ENCODE data around the gene IL22RA2.
"Not testable (repeated sequence)": the region's sequence is repeated elsewhere in the genome, so short reads cannot be mapped to it uniquely, and the experiment has no call there.

IL22RA2 gene

DNA sequence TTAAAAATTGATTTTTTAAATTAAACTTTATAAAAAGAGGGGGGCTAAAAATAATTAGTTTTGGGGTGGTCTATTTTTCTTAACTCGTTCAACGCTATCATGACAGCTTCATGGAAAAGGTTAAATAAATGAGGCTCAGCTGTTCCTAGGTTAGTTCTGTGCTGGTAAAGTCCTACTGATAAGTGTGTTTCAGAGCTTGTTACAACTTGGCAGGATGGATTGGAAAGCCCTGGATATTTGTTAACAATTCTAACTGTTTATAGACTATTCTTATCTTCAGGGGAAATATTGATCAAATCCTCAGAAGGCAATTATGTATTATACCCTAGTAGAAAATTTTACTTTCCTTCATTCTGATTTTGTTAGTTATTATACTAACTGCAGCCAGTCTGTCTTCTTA, 50.4 kb downstream of the IL22RA2 start:
- no peak for DNase-seq (ENCODE audit: low read depth)

- no peak for DNase-seq (ENCODE audit: low read depth)
These were observed 50.8 kb downstream of the IL22RA2 start for GRCh38 chr6:137122612-137123011.

DNA sequence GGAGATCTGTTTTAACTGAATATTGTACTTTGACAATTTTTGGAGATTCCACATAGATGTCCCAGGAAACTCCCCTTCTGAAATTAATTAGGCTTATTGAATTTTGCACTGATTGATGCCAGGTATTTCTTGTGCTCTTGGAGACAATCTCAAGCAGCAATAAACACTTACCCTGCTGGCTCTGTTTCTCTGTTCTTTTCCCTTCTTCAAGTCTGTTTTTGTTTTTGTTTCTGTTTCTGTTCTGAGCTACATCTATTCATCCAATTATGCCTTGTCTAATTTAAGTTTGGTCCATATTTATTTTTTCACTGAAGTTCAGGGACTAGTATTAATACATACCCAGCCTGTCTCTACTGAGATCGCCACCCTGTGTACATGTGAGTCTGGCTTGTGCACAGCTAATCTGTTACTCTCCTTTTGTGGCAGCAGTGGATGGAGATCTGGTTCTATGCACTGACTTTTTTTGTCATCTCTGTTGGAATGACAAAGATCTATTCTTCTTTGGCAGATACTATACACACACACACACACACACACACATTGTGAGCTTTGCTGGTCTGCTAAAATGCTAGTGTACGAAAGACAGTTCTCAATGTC, 51.9 kb downstream of the IL22RA2 start:
- DNase-seq (ENCODE audit: low read depth), result no peak

DNA sequence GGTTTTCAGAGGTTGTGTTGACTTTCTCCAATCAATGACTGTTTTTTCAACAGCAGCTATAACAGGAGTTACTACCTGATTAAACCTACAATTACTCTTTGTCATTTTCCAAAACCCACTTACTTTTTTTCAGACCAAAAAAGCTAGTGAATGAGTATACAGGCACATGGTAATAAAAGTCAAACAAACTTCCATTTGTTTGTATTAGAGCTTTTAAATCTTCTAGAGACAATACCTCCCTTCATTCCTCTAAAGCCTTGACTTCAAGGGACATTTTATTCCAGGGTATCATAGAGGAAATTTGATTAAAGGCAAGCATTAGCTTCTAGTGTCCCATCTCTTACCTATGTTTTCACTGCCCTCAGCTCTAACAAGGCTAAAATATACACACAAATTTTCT, 52.7 kb downstream of the IL22RA2 start:
- DNase-seq (ENCODE audit: low read depth), result no peak

DNA sequence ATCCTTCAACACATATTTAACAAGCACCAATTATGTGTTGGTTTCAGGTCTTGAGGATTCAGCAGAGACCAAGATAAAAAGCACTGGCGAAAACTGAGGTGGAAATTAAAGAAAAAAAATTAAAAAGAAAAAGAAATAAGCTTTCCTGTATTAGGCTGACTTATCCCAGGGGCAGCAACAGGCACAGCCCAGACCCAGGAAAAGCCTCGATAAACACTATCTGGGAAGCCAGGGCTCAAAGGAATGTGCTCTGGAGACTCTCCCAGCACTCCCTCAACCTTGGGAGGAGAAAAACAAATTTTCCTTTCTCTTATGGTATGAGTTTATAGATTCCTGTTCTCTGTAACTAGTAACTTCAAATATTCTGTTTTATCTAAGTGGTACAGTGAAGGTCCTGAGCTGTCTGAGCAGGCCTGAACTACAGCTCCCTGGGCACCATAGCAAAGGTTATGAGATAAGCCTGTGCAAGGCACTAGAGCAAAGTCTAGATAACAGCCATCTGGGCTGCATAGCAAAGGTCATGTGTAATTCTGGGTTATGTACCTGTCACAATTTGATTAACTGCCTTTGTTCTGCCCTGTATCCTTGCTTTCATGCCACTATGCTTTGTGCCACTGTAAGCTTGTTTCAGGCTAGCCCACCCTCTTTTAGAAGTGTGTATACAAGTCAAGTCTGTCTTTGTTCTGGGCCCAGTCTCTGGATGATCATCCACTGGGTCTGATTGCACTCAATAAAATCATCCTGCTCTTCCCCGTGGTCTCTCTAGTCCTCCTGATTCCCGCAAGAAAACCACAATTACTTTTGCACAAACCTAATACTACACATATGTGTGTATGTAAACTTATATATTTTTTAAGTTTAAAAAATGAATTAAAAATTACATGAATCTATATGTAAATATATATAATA, 54.0 kb downstream of the IL22RA2 start:
- no peak for DNase-seq (ENCODE audit: low read depth)

GRCh38 chr6:137117581-137117980, 55.9 kb downstream of the IL22RA2 start:
- DNase-seq (ENCODE audit: low read depth), result no peak

DNA sequence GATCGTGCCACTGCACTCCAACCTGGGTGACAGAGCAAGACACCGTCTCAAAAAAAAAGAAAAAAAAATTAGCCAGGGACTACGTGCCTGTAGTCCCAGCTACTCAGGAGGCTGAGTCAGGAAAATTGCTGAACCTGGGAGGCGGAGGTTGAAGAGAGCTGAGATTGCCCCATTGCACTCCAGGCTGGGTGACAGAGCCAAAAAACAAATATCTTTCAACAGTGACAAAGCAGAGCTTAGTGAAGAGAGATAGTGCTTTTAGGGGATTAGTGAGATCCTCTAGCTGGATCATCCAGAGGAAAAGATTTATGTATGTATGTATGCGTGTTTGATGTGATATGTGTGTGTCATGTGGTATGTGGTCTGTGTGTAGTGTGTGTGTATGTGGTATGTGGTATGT, 56.6 kb downstream of the IL22RA2 start:
- DNase-seq (ENCODE audit: low read depth), result no peak

- DNase-seq (ENCODE audit: low read depth), result no peak
These were observed 57.8 kb downstream of the IL22RA2 start for GRCh38 chr6:137115658-137116057.

DNA sequence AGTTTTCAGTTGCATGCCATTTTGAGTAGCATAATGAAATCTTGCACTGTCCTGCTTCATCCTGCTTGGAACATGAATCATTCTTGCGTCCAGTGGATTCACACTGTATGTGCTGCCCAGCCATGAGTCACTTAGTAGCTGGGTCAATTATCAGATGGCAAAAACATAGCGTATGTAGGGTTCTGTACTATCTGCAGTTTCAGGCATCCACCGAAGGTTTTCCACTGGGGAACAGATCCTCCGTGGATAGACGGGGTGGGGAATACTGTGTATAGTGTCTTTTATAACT, 61.4 kb downstream of the IL22RA2 start:
- no peak for DNase-seq (ENCODE audit: low read depth)

- DNase-seq (ENCODE audit: low read depth), result no peak
These were observed 62.0 kb downstream of the IL22RA2 start for GRCh38 chr6:137111296-137112066.

DNA sequence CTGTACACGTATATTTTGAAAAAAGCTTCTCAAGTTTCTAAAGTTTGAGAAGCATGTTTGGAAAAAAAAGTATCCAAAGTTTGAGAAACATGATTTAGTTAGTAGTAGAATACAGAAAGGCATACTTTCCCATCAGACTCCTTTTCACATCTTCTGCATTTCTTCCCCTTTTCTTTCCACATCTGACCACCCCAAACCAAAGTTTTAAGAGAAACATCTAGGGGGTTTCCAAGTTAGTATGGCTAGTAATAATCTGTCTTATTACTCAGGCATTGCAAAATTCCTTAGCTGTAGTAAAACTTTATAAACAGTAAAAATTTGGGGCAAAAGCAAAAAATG, 65.7 kb downstream of the IL22RA2 start:
- DNase-seq (ENCODE audit: low read depth), result no peak

DNA sequence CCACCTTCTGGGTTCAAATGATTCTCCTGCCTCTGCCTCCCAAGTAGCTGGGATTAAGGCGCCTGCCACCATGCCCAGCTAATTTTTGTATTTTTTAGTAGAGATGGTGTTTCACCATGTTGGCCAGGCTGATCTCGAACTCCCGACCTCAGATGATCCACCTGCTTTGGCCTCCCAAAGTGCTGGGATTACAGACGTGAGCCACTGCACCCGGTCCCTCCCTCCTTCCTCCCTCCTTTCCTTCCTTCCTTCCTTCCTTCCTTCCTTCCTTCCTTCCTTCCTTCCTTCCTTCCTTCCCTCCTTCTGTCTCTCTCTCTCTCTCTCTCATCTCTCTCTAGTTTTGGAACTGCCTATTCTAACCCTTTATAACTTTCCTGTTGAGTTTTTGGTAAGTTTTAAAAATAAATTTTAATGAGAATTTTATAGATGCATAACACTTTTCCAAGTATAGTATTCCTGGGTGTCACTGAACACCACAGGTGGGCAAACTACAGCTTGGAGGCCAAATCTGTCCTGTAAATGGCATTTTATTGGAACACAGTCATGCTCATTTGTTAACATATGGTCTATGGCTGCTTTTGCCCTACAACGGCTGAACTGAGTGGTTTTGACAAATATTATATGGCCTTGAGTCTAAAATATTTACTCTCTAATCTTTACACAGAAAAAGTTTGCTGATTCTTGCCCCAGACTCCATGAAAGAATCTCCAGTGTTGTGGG, 66.2 kb downstream of the IL22RA2 start:
- DNase-seq (ENCODE audit: low read depth), result not testable (repeated sequence)

GRCh38 chr6:137106183-137106582, 67.3 kb downstream of the IL22RA2 start:
- DNase-seq (ENCODE audit: low read depth), result no peak

- DNase-seq (ENCODE audit: low read depth), result no peak
These were observed 68.1 kb downstream of the IL22RA2 start for GRCh38 chr6:137105375-137105774.

DNA sequence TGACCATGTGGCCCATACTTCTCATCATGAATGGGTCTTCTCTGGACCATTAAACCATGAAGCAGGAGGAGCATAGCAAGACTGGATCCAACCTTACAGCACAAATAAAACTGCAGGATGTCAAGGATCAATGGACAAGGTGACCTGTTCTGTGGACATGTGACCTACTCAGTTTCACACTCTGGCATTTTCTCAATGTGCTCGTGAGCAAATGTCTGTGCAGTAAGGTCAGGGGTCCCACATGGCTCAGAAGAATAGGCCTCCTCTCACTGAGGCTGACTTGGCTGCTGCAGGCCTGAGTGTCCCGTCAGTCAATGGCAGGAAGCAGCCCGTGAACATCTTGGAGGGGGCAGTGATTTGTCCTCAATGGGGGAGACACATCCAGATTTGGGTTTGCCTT, 68.5 kb downstream of the IL22RA2 start:
- no peak for DNase-seq (ENCODE audit: low read depth)

DNA sequence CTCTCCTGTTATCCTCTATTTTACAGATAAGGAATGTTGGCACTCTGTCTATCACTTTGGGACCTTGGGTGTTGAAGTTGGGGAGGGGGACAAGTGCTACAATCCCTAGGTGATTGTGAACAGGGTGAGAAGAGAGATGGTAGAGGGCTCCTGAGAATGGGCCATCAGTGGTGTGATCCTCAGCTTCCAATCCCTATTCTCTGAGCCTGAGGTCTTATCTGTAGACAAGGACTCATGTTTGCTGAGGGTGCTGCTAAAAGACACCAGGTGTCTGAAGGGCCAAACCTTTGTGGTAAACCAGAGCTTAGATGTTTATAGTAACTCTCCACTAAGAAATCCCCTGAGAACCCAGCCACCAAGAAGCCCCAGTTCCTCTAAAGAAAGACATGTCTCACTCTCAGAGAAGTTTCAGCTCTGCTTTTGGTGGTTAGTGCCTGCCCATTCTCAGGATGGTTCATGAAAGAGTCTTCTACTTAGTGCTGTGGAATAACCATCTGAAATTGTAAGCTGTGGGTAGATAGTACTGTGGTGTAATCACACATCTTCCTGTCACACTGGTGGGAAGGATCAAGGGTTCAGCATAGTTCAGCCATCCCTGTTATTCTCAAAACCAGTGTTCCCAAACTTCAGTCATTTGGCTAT, 70.5 kb downstream of the IL22RA2 start:
- DNase-seq (ENCODE audit: low read depth), result no peak

- DNase-seq (ENCODE audit: low read depth), result no peak
These were observed 71.2 kb downstream of the IL22RA2 start for GRCh38 chr6:137102050-137102848.

GRCh38 chr6:137099689-137100403, 73.6 kb downstream of the IL22RA2 start:
- no peak for DNase-seq (ENCODE audit: low read depth)

- DNase-seq (ENCODE audit: low read depth), result no peak
These were observed 75.9 kb downstream of the IL22RA2 start for GRCh38 chr6:137097526-137097925.

DNA sequence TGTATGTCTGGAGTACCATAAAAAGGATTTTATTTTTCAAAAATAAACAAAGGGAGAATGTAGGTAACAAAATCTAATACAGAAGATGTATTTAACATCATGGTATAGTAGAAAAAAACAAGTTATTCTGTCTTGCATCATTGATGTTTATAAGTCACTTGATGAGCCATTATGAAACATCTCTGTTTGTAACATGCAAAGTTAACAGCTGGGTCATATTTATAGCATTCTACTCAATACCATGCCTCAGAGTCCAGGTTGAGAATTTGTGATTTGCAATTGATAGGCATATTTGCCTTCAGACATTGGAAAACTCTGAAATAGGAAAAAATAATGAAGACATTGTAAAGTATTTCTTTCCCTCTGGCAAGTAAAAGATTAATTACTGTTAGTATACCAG, 76.4 kb downstream of the IL22RA2 start:
- no peak for DNase-seq (ENCODE audit: low read depth)

Data from stimulated activated CD8-positive, alpha-beta memory T cell treated with anti-CD3 and anti-CD28 coated beads, Interleukin-15, amount 100 ng/mL, for 24 hours (primary cell).